Ishikawa (cell line): ENCODE measurements around the gene GVQW3.

ENCODE experiments used
- CEBPB ChIP-seq: IDR thresholded peaks from 2 replicates; pipeline ENCODE4 v1.6.1; 2012
- CREB1 ChIP-seq: IDR thresholded peaks from 2 replicates; pipeline ENCODE4 v1.6.1; 2012; ENCODE audit warnings: low read depth
- EGR1 ChIP-seq: IDR thresholded peaks from 2 replicates; pipeline ENCODE4 v1.6.1; 2012
- EP300 ChIP-seq: IDR thresholded peaks from 2 replicates; pipeline ENCODE4 v1.6.1; 2012; ENCODE audit warnings: borderline replicate concordance
- MAX ChIP-seq: IDR thresholded peaks from 2 replicates; pipeline ENCODE4 v1.6.1; 2012
- REST ChIP-seq: IDR thresholded peaks from 2 replicates; pipeline ENCODE4 v1.6.1; 2012; ENCODE audit warnings: low read depth, mild to moderate bottlenecking
- TAF1 ChIP-seq: IDR thresholded peaks from 2 replicates; pipeline ENCODE4 v1.6.1; 2012; ENCODE audit warnings: low read depth, mild to moderate bottlenecking
- YY1 ChIP-seq: IDR thresholded peaks from 2 replicates; pipeline ENCODE4 v1.6.1; 2012; ENCODE audit warnings: low read depth

GRCh38 chr11:76382209-76382608 lies 1.1 kb downstream of the GVQW3 start:
- TF ChIP-seq CREB1 (no peak), REST (no peak), EGR1 (no peak), YY1 (no peak), MAX (no peak), TAF1 (no peak), EP300 (no peak), CEBPB (no peak)
